PC-3 (cell line): ENCODE results near the gene LMAN2. TPM values are rescaled to one million over a fixed set of nuclear protein-coding genes. Genes with fewer than 3 reads are reported as not detected.

ENCODE experiments used
- ATAC-seq: fragments of 200-7000 bp; cut with Tn5 transposase; 2 replicates; pipeline ENCODE4 v1.9.1; 2020; ENCODE audit warnings: mild to moderate bottlenecking, moderate library complexity
- BruUV-seq: library from RNA; stranded (reverse); fragments of 400-500 nt; replicated peaks from 2 replicates; lab custom pipeline; 2021; lab: Mats Ljungman, UMichigan
- CTCF ChIA-PET: fragments of 300-600 bp; sonication (Branson Sonifier 250); formaldehyde crosslinking; loops from one replicate; lab custom pipeline; 2022; ENCODE audit warnings: antibody characterized with exemption; lab: Charles Lee
- POLR2A ChIA-PET: fragments of 300-600 bp; sonication (Branson Sonifier 250); formaldehyde crosslinking; loops from one replicate; lab custom pipeline; 2022; ENCODE audit warnings: antibody characterized with exemption; ENCODE audit not compliant: unreplicated experiment; lab: Charles Lee
- DNase-seq: peaks from one replicate; pipeline ENCODE4 v3.0.0-alpha.2; 2015
- H2AFZ ChIP-seq: fragments of 300-600 bp; sonication (generic); 2 replicates; pipeline ENCODE4 v1.6.0; 2016; ENCODE audit warnings: antibody characterized with exemption, low read length
- H3F3A ChIP-seq: fragments of 300-600 bp; sonication (generic); one replicate; pipeline ENCODE4 v1.6.0; 2017; ENCODE audit warnings: antibody characterized with exemption, low read length, control low read depth, mild to moderate bottlenecking; ENCODE audit not compliant: unreplicated experiment
- H3K27ac ChIP-seq: fragments of 300-600 bp; sonication (generic); 2 replicates; pipeline ENCODE4 v1.5.1; 2016; ENCODE audit warnings: mild to moderate bottlenecking, low read length
- H3K27me3 ChIP-seq: fragments of 300-600 bp; sonication (generic); 2 replicates; pipeline ENCODE4 v1.6.1; 2016; ENCODE audit warnings: low read length, mixed read lengths
- H3K36me3 ChIP-seq: fragments of 300-600 bp; sonication (generic); 2 replicates; pipeline ENCODE4 v1.6.1; 2016; ENCODE audit warnings: low read depth, mixed run types, low read length, mixed read lengths
- H3K4me1 ChIP-seq: fragments of 300-600 bp; sonication (generic); 2 replicates; pipeline ENCODE4 v1.5.1; 2016; ENCODE audit warnings: low read length; ENCODE audit not compliant: insufficient read depth
- H3K4me2 ChIP-seq: fragments of 300-600 bp; sonication (generic); 2 replicates; pipeline ENCODE4 v1.6.0; 2016; ENCODE audit warnings: low read length
- H3K4me3 ChIP-seq: fragments of 300-600 bp; sonication (generic); 2 replicates; pipeline ENCODE4 v1.5.1; 2016; ENCODE audit warnings: mild to moderate bottlenecking, low read length, mixed read lengths
- H3K79me2 ChIP-seq: fragments of 300-600 bp; sonication (generic); 2 replicates; pipeline ENCODE4 v1.6.1; 2017; ENCODE audit warnings: low read length, mixed read lengths
- H3K9ac ChIP-seq: fragments of 300-600 bp; sonication (generic); 2 replicates; pipeline ENCODE4 v1.6.0; 2016; ENCODE audit warnings: mild to moderate bottlenecking, low read length
- H3K9me2 ChIP-seq: fragments of 300-600 bp; sonication (generic); replicated peaks from 2 replicates; pipeline ENCODE4 v1.6.1; 2016; ENCODE audit warnings: mixed run types, low read length, mixed read lengths
- H3K9me3 ChIP-seq: fragments of 300-600 bp; sonication (generic); 2 replicates; pipeline ENCODE4 v1.6.1; 2016; ENCODE audit warnings: low read length, mixed read lengths
- H4K20me1 ChIP-seq: fragments of 300-600 bp; sonication (generic); 2 replicates; pipeline ENCODE4 v1.6.1; 2016; ENCODE audit warnings: low read length, mixed read lengths
- CTCF ChIP-seq: fragments of 300-600 bp; sonication (generic); conservative IDR thresholded peaks from 2 replicates; pipeline ENCODE4 v1.5.1; 2017; ENCODE audit warnings: antibody characterized with exemption, low read depth, mild to moderate bottlenecking, low read length
- EZH2 ChIP-seq: fragments of 300-600 bp; sonication (generic); IDR thresholded peaks from one replicate; pipeline ENCODE4 v1.6.1; 2017; ENCODE audit warnings: antibody characterized with exemption, mild to moderate bottlenecking, low read length; ENCODE audit not compliant: unreplicated experiment
- EZH2phosphoT487 ChIP-seq: fragments of 300-600 bp; sonication (generic); IDR thresholded peaks from 2 replicates; pipeline ENCODE4 v1.6.1; 2018; ENCODE audit warnings: mild to moderate bottlenecking, antibody characterized with exemption, low read length, borderline replicate concordance
- intact Hi-C: fragments of 100-400 bp; cut with micrococcal nuclease; formaldehyde crosslinking; loops from 2 replicates; pipeline ENCODE4 v1.9.0; 2023
- total RNA-seq: library from RNA; depleted of rRNA; stranded (reverse); fragments of >200 nt; gene quantifications from 2 replicates; pipeline ENCODE4 v1.2.3, GENCODE V29; 2014

Gene LMAN2
- total RNA-seq, 1 experiment from 2014 or later: 310 TPM

DNA sequence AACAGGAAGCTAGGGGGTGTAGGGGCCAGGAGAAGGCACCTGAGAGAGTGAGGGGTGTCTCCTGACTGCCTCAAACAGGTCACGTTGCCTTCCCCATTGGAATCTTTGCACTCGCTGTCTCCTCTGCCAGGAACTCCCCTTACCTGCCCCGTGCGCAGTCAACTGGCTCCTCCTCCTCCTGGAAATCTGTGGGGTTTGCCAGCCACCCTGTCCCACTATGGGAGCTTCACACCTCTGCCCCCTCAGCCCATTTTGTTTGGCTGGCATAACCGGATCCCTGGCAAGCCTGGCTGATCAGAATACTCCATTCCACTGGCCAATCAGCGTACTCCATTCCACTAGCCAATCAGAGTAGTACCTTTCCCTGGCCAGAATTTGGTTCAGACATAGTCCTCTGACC is 22.3 kb upstream of the LMAN2 start:
- no peak for TF ChIP-seq EZH2
- TF ChIP-seq EZH2phosphoT487: no peak
- TF ChIP-seq CTCF: no peak
- CTCF ChIA-PET: no interaction called here
- Histone ChIP-seq H3K27ac (no peak overlapping the region), H3F3A (no peaks in the 10 kb centered on the region), H3K36me3 (no peaks in the 10 kb centered on the region), H3K4me1 (peaks cover 6% of the 10 kb centered on the region), H3K27me3 (no peaks in the 10 kb centered on the region), H3K9ac (no peak overlapping the region), H2AFZ (no peak overlapping the region), H3K4me3 (no peak overlapping the region), H3K9me2 (no peaks in the 10 kb centered on the region), H3K79me2 (no peaks in the 10 kb centered on the region), H4K20me1 (no peaks in the 10 kb centered on the region), H3K4me2 (no peak overlapping the region), H3K9me3 (no peaks in the 10 kb centered on the region)
- no peak for ATAC-seq
- POLR2A ChIA-PET: no interaction called here
- BruUV-seq: no TSS peak
- DNase-seq: no peak
- intact Hi-C loops: no loop called here

DNA sequence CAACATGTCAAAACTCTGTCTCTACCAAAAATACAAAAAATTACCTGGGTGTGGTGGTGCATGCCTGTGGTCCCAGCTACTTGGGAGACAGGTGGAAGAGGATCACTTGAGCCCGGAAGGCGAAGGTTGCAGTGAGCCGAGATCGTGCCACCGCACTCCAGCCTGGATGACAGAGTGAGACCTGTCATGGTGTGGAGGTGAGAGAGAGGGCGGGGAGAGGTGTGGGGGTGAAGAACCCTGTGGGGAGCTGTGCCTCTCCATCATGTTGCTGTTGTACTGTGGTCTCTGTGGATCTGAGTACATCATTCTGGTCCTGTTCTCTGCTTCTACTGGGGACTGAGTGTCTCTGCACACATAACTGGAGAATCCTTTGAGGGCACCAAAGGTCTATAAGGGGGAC is 21.4 kb upstream of the LMAN2 start:
- BruUV-seq: no TSS peak
- Histone ChIP-seq H3K27ac (no peak overlapping the region), H4K20me1 (no peaks in the 10 kb centered on the region), H3F3A (no peaks in the 10 kb centered on the region), H3K4me1 (peaks cover 6% of the 10 kb centered on the region), H3K9me2 (no peaks in the 10 kb centered on the region), H3K9ac (no peak overlapping the region), H3K9me3 (no peaks in the 10 kb centered on the region), H3K36me3 (no peaks in the 10 kb centered on the region), H3K79me2 (no peaks in the 10 kb centered on the region), H3K27me3 (no peaks in the 10 kb centered on the region), H2AFZ (no peak overlapping the region), H3K4me2 (no peak overlapping the region), H3K4me3 (no peak overlapping the region)
- intact Hi-C loops: no loop called here
- ATAC-seq (no peak), DNase-seq (no peak)
- POLR2A ChIA-PET: no interaction called here
- TF ChIP-seq CTCF: no peak
- no peak for TF ChIP-seq EZH2phosphoT487
- no peak for TF ChIP-seq EZH2
- CTCF ChIA-PET: interaction anchor here (0.6 to 3.2 kb wide), 3 partner anchors 17 to 99 kb away, joined by 3 to 35 read pairs (median 3); no protein-coding TSS in a partner anchor

DNA sequence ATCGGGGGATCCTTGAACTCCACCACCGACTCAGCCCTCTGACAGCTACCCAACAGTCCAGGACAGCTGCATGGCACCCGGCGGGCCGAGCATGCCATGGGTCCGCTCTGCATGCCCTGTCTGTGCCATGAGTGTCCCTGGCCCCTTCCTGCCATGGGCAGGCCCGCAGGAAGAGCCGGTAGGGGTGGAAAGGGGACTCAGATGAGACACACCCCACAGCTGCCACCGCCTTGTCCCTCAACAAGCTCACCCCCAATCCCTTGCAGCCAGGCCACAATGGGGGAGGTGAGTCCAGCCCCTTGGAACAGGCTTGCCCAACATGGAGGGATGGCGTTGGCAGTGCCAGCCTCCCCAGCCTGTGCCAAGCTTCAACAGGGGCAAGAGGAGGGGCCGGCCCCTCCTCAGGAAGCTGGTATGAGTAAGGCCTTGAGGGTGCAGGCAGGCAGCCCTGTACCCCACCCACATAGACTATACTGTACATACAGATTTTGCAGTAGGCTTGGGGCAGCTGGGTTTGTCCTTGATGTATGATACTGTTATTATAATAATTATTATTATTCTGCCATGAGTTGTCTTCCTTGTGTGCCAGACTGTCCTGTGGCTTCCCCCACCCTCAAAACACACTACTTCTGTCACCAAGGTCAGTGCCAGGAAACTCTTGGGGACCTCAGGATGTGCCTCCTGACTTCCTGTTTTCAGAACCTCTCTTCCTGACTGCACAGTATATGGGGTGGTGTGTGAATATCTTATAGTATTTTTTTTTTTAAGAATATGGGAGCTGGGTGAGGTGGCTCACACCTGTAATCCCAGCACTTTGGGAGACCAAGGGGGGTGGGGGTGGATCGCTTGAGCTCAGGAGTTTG is 20.8 kb upstream of the LMAN2 start:
- no peak overlapping the region for H3K9ac ChIP-seq
- no peaks in the 10 kb centered on the region for H4K20me1 ChIP-seq
- H3K9me3 ChIP-seq: no peaks in the 10 kb centered on the region
- TF ChIP-seq EZH2phosphoT487 (no peak), CTCF (no peak), EZH2 (no peak)
- no peaks in the 10 kb centered on the region for H3K9me2 ChIP-seq
- ATAC-seq: no peak
- H3K4me2 ChIP-seq: no peak overlapping the region
- no peak overlapping the region for H2AFZ ChIP-seq
- H3K27me3 ChIP-seq: no peaks in the 10 kb centered on the region
- DNase-seq: no peak
- no peaks in the 10 kb centered on the region for H3K36me3 ChIP-seq
- ChIA-PET POLR2A (no interaction called here), CTCF (interaction anchor here (0.6 to 3.2 kb wide), 3 partner anchors 18 to 100 kb away, joined by 3 to 35 read pairs (median 3); no protein-coding TSS in a partner anchor)
- H3K79me2 ChIP-seq: no peaks in the 10 kb centered on the region
- no peaks in the 10 kb centered on the region for H3F3A ChIP-seq
- H3K4me3 ChIP-seq: no peak overlapping the region
- no TSS peak for BruUV-seq
- H3K4me1 ChIP-seq: peaks cover 6% of the 10 kb centered on the region
- H3K27ac ChIP-seq: no peak overlapping the region
- intact Hi-C loops: no loop called here
